SK-MEL-5 (cell line): ENCODE results near the gene MFAP4. TPM values are rescaled to one million over a fixed set of nuclear protein-coding genes. Genes with fewer than 3 reads are reported as not detected.

ENCODE experiments used
- DNase-seq: peaks from one replicate; pipeline ENCODE4 v3.0.0-alpha.2; 2016; ENCODE audit warnings: low read depth, low spot score
- in situ Hi-C: cut with HindIII; loops from 2 replicates; pipeline ENCODE4 v1.10.0; 2016; ENCODE audit warnings: low sequenced_read_pairs, high pct_unique_total_duplicates, low pct_unique_long_range_greater_than_20kb
- polyA plus RNA-seq, 2 experiments: library from polyadenylated mRNA; depleted of rRNA; stranded (reverse); fragments of >200 nt; gene quantifications; 2 replicates each; pipeline ENCODE4 v1.2.3, GENCODE V29; 2015
- total RNA-seq: library from RNA; depleted of rRNA; stranded (reverse); fragments of >200 nt; shearing (Covaris generic); gene quantifications from 2 replicates; pipeline ENCODE4 v1.2.3, GENCODE V29; 2014; rRNA removed

The MFAP4 gene, protein sequence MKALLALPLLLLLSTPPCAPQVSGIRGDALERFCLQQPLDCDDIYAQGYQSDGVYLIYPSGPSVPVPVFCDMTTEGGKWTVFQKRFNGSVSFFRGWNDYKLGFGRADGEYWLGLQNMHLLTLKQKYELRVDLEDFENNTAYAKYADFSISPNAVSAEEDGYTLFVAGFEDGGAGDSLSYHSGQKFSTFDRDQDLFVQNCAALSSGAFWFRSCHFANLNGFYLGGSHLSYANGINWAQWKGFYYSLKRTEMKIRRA
- total RNA-seq: not detected in 2 replicates
- polyA plus RNA-seq (2015; cell fraction: cytosol; rRNA removed): not detected in 2 replicates
- polyA plus RNA-seq (2015; cell fraction: nucleus; rRNA removed): not detected in 2 replicates

GRCh38 chr17:19386974-19387920 is at the start of gene MFAP4:
Gene MFAP4 (minus strand): TSS chr17:19387190. CDS start chr17:19387155, 35 bp downstream.
- in situ Hi-C loops: no loop called here
- DNase-seq: no peak

DNA sequence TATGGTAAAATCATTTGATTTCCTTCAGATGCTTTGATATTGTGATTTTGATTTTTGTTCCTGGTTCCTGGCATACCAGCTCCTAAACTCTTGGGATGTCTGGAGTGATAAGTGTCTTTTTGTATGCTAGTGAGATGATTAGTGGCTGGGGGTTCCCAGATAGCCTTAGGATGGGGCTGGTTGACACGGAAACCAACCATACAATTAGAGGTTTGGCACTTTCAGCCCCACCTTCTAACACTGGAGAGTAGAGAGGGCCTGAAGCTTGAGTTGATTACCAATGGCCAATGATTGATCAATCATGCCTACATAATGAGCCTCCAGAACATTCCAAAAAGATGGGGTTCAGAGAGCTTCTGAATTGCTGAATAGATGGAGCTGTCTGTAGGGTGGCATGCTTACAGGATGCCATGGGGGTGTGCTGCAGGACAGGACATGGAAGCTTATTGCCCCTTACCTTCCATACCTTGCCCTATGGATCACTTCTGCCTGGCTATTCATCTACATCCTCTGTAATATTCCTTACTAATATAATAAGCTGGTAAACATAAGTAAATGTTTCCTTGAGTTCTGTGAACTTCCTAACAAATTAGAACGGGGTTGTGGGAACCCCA is 46.8 kb upstream of the MFAP4 start:
- in situ Hi-C loops: no loop called here
- DNase-seq: no peak

- no peak for DNase-seq
- in situ Hi-C loops: no loop called here
Observed at GRCh38 chr17:19433255-19433654, 46.3 kb upstream of the MFAP4 start.

DNA sequence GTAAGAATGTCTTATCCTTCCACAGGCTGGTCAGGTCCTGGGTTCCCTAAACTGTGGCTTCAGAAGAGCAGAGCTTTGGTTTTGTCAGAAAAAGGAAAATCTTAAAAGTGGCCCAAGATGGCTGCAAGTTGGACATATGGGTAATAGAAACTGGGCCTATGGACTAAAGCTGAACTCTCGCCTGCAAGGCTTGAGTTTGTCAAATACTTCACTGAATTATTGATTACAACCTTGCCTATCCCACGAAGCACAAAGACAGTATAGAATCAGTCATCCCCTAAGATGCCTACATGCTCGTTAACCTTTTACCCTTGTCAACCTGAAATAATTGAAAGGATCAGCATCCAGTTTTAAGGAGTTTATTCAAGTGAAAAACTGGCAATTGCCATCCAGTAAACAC is 44.7 kb upstream of the MFAP4 start:
- in situ Hi-C loops: no loop called here
- DNase-seq: no peak

- in situ Hi-C loops: no loop called here
Observed at GRCh38 chr17:19426631-19427030, 39.6 kb upstream of the MFAP4 start.

DNA sequence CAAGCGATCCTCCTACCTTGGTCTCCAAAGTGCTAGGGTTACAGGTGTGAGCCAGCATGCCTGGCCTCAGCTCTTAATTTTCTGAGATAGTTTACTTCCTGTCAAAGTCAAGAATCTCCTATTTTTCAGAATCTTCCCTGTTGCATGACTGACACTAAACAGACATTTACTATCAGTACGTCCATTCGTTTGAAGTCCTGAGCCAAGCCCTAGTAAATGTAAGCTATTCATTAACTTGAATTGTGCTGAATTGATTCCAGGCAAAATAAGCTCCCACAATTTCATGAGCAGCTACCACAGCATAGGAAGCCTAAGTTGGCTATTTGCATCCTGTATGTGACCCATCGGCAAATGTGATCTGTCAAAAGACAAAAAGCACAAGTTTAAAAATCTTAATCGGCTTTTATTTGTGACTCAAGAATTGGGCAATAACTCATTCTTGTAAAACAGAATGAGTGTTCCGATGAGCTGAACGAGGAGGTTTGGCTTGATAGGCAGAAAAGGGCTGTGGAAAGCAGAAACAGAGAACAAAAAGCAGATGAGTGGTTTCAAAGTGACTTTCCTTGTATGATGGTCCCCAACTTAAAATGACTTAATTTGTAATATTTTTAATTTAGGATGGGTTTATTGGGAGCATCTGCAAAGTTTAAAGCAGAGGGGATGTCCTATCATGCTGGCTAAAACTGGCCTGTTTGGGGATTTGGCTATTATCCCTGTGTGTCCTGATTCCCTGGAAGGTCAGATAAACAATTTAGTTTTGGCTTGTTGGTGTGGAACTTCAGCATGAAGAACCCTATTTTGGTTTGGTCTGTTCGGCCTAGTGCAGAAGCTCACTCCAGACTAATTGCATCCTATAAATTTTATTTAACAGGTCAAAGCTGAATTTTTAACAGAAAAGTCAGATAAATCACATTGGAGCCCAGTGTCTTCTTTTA is 38.2 kb upstream of the MFAP4 start:
- DNase-seq: no peak
- in situ Hi-C loops: no loop called here

More at GRCh38 chr17:19426631-19427030, 39.6 kb upstream of the MFAP4 start:
- DNase-seq: no peak

GRCh38 chr17:19421926-19422325 is 34.9 kb upstream of the MFAP4 start:
- in situ Hi-C loops: no loop called here

DNA sequence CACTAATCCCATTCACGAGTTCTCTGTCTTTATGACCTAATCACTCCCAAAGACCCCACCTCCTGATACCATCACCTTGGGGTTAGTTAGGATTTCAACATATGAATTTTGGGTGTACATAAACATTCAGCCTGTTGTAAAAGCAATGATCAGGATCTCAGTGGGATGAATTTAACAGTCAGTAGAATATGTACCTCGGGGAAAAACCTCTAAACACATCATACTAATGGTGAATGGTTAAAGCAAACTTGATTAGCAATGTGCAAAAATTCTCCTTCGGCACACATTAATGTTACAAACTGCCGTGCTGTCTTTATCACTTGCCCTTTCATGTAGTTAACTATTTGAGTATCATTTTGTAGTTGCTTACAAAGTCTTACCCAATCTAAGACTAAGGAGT is 34.2 kb upstream of the MFAP4 start:
- in situ Hi-C loops: no loop called here
- DNase-seq: no peak

More at GRCh38 chr17:19421926-19422325, 34.9 kb upstream of the MFAP4 start:
- DNase-seq: no peak

DNA sequence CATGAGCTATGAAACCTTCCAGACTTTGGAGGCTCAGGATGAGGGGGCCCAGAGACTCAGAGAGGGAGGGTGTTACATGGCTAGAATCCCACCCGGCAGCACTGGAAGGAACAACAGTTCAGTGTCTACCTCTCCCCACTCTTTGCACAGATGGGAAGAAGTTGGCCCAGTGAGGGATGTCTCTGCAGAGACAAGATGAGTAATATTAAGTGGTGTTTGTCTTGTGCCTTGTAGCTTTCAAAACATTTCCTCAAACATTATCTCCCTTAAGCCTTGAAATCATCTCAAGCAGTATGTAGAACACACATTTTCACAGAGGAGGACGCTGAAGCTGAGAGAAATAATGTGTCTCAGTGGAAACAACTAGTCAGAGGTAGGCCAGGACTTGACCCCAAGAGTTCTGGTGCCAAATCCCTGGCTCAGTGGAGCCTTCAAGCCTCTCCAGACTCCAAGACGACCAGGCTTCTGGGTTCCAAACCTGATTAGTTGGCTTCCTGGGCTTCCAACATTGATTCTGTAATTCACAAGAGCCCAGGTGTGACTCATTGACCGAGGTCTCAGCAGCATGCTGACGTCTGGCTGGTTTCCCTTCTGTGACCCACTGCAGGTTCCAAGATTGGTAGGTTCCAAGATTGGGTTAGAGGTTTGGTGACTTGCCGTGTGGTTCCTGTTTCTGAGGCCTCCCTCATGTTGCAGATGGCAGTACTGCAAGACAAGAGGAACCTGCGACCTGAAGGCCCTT is 31.4 kb upstream of the MFAP4 start:
- in situ Hi-C loops: no loop called here
- no peak for DNase-seq

DNA sequence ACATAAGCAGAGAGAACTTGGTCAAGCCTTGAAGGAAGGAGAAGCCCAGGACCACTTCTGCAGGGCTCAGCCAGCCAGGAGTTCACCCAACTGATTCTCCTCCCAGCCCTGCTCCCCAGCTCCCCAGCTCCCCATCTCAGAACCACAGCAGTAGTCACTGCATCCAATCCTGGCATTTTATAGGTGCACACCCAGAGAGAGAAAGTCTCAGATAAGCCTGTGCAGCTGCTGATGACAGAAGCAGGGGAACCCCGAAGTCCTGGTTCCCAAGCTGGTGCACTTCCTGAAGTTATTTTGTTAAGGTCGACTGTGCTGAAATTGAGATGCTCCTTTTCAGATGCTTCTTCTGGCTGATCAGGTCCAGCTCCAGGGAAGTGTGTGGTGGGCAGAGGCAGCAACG is 30.6 kb upstream of the MFAP4 start:
- in situ Hi-C loops: no loop called here
- DNase-seq: no peak

DNA sequence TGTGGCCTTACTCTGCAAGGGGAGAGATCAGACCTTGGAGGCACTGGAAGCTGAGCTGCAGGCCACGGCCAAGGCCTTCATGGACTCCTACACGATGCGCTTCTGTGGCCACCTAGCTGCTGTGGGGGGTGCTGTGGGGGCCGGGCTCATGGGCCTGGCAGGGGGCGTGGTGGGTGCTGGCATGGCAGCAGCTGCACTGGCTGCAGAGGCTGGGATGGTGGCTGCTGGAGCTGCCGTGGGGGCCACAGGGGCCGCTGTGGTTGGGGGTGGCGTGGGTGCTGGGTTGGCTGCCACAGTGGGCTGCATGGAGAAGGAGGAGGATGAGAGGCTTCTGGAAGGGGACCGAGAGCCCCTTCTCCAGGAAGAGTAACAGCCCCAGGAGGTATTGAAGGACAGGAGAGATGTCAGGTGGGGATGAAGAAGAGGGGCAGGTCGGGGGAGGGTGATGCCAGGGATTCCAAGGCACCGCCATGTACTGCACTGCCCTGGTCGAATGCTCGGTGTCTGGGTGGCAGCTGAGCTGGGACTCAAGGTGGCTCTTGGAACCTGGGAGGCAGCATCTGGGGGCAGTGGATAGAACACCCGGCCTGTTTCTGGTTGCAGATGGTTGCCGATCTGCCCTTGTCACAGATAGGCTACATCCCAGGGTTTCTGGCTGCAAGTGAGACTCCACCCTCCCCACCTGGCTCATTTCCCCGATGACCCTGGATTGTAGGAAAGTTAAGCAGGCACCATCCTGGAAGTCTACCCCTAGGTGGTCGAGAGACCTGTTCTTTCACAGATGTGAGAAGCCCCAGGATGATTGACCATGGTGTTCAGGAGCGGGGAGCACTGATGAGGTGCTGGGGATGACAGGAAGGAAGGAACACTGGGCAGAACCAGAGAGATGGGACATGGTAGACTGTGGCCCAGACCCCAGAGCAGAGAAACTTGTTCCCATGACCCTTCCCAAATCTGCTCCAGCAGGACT is 29.1 kb upstream of the MFAP4 start:
- in situ Hi-C loops: no loop called here
- DNase-seq: no peak

- no peak for DNase-seq
- in situ Hi-C loops: no loop called here
Observed at GRCh38 chr17:19415311-19415710, 28.3 kb upstream of the MFAP4 start.

GRCh38 chr17:19414396-19415280 is 27.6 kb upstream of the MFAP4 start:
- in situ Hi-C loops: no loop called here
- no peak for DNase-seq

GRCh38 chr17:19413761-19414160 is 26.8 kb upstream of the MFAP4 start:
- DNase-seq: no peak
- in situ Hi-C loops: no loop called here

DNA sequence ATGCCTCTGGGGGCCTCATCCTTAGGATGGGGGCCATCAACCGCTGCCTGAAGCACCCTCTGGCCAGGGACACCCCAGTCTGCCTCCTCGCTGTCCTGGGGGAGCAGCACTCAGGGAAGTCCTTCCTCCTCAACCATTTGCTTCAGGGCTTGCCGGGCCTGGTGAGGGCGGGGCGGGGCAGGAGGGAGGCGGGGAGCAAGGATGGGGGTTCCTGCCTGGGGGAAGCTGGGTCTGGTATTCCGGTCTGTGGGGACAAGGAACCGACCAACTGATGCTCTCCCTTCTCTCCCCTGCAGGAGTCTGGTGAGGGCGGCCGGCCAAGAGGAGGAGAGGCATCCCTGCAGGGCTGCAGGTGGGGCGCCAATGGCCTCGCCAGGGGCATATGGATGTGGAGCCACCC is 26.0 kb upstream of the MFAP4 start:
- in situ Hi-C loops: no loop called here
- no peak for DNase-seq
